OCI-LY3 (cell line): ENCODE results near the gene APOBEC3G.
A peak's percentile ranks its signal among the peaks of the same experiment; 100 is the strongest.
"Not testable (repeated sequence)": the region's sequence is repeated elsewhere in the genome, so short reads cannot be mapped to it uniquely, and the experiment has no call there.

Source experiments
- H2AFZ ChIP-seq: fragments of 200-600, 300-600 bp; shearing (Covaris generic); 2 replicates; pipeline ENCODE4 v1.6.0; 2014; ENCODE audit warnings: antibody characterized with exemption, low read depth, low read length
- H3K27ac ChIP-seq: fragments of 200-600, 300-600 bp; sonication (generic); 2 replicates; pipeline ENCODE4 v1.5.1; 2014; ENCODE audit warnings: mild to moderate bottlenecking, low read length, moderate library complexity, mixed read lengths
- H3K27me3 ChIP-seq: fragments of 200-600, 300-600 bp; sonication (generic); 2 replicates; pipeline ENCODE4 v1.6.1; 2014; ENCODE audit warnings: low read depth, low read length, mixed read lengths
- H3K36me3 ChIP-seq: fragments of 200-600, 300-600 bp; sonication (generic); replicated peaks from 2 replicates; pipeline ENCODE3; 2014; ENCODE audit warnings: low read depth, low read length, mixed read lengths
- H3K4me1 ChIP-seq: fragments of 300-600, 200-600 bp; sonication (generic); 2 replicates; pipeline ENCODE4 v1.6.1; 2014; ENCODE audit warnings: low read length, mixed read lengths
- H3K4me2 ChIP-seq: fragments of 200-600, 300-600 bp; sonication (generic); 2 replicates; pipeline ENCODE4 v1.6.1; 2014; ENCODE audit warnings: low read length, mixed read lengths
- H3K4me3 ChIP-seq: fragments of 300-600, 200-600 bp; sonication (generic); 2 replicates; pipeline ENCODE4 v1.5.1; 2014; ENCODE audit warnings: antibody characterized with exemption, mild to moderate bottlenecking, low read length, moderate library complexity
- H3K79me2 ChIP-seq: fragments of 300-600, 200-600 bp; shearing (Covaris generic); 2 replicates; pipeline ENCODE4 v1.6.1; 2014; ENCODE audit warnings: mild to moderate bottlenecking, low read length, mixed read lengths
- H3K9ac ChIP-seq: fragments of 300-600, 200-600 bp; shearing (Covaris generic); 2 replicates; pipeline ENCODE4 v1.6.0; 2014; ENCODE audit warnings: mild to moderate bottlenecking, low read length, moderate library complexity
- H3K9me3 ChIP-seq: fragments of 200-600, 300-600 bp; shearing (Covaris generic); 2 replicates; pipeline ENCODE4 v1.6.1; 2014; ENCODE audit warnings: low read length, mixed read lengths; ENCODE audit not compliant: insufficient read depth
- H4K20me1 ChIP-seq: fragments of 200-600, 300-600 bp; sonication (generic); 2 replicates; pipeline ENCODE4 v1.6.1; 2016; ENCODE audit warnings: low read length, mixed read lengths; ENCODE audit not compliant: insufficient read depth
- CTCF ChIP-seq: fragments of 200-600, 300-600 bp; sonication (generic); IDR thresholded peaks from 2 replicates; pipeline ENCODE4 v1.5.1; 2014; ENCODE audit warnings: antibody characterized with exemption, low read length, low read depth
- EZH2phosphoT487 ChIP-seq: fragments of 200-600 bp; shearing (Covaris generic); IDR thresholded peaks from 2 replicates; pipeline ENCODE4 v1.6.1; 2018; ENCODE audit warnings: antibody characterized with exemption, mixed run types, low read depth

The APOBEC3G gene

GRCh38 chr22:39041908-39042307, 35.2 kb upstream of the APOBEC3G start:
- H3K4me1 ChIP-seq, result peaks cover 7% of the 10 kb centered on the region; the same call in 1 of the 2 replicates

GRCh38 chr22:39043063-39043462, 34.0 kb upstream of the APOBEC3G start:
- not testable (repeated sequence) for H3K27ac ChIP-seq, H3K4me2 ChIP-seq, H3K9ac ChIP-seq, H3K27me3 ChIP-seq, H4K20me1 ChIP-seq, H3K36me3 ChIP-seq, H3K9me3 ChIP-seq, H2AFZ ChIP-seq, H3K4me1 ChIP-seq, H3K4me3 ChIP-seq, H3K79me2 ChIP-seq

More at GRCh38 chr22:39041908-39042307, 35.2 kb upstream of the APOBEC3G start:
- H3K79me2 ChIP-seq, result no peaks in the 10 kb centered on the region
- H3K27ac ChIP-seq, result no peak overlapping the region
- H3K9ac ChIP-seq, result no peak overlapping the region
- no peak overlapping the region; the same call in 1 of the 2 replicates for H3K4me2 ChIP-seq
- H3K4me3 ChIP-seq, result no peak overlapping the region
- H3K9me3 ChIP-seq, result no peaks in the 10 kb centered on the region
- no peak overlapping the region for H2AFZ ChIP-seq
- no peaks in the 10 kb centered on the region for H3K36me3 ChIP-seq
- no peaks in the 10 kb centered on the region for H4K20me1 ChIP-seq
- TF ChIP-seq EZH2phosphoT487, result no peak
- TF ChIP-seq CTCF, result no peak
- H3K27me3 ChIP-seq, result no peaks in the 10 kb centered on the region

GRCh38 chr22:39045136-39045535, 31.9 kb upstream of the APOBEC3G start:
- H3K27ac ChIP-seq, H3K79me2 ChIP-seq, H3K4me1 ChIP-seq, H3K27me3 ChIP-seq, H2AFZ ChIP-seq, H3K9me3 ChIP-seq, H3K9ac ChIP-seq, H4K20me1 ChIP-seq, H3K4me3 ChIP-seq, H3K4me2 ChIP-seq, H3K36me3 ChIP-seq: not testable (repeated sequence)

- H3K4me2 ChIP-seq, H3K27me3 ChIP-seq, H3K27ac ChIP-seq, H3K36me3 ChIP-seq, H3K4me1 ChIP-seq, H3K79me2 ChIP-seq, H2AFZ ChIP-seq, H3K4me3 ChIP-seq, H4K20me1 ChIP-seq, H3K9me3 ChIP-seq, H3K9ac ChIP-seq: not testable (repeated sequence)
Observed at GRCh38 chr22:39049486-39049885, 27.6 kb upstream of the APOBEC3G start.

GRCh38 chr22:39051844-39052495, 25.1 kb upstream of the APOBEC3G start:
- not testable (repeated sequence) for H3K4me2 ChIP-seq, H3K36me3 ChIP-seq, H3K9ac ChIP-seq, H3K27ac ChIP-seq, H2AFZ ChIP-seq, H4K20me1 ChIP-seq, H3K27me3 ChIP-seq, H3K79me2 ChIP-seq, H3K4me1 ChIP-seq, H3K9me3 ChIP-seq, H3K4me3 ChIP-seq

GRCh38 chr22:39055658-39056057, 21.4 kb upstream of the APOBEC3G start:
- Histone ChIP-seq H3K4me3 (no peak overlapping the region), H3K4me1 (no peaks in the 10 kb centered on the region), H3K9me3 (no peaks in the 10 kb centered on the region), H2AFZ (no peak overlapping the region), H3K9ac (no peak overlapping the region), H3K36me3 (no peaks in the 10 kb centered on the region), H3K27ac (no peak overlapping the region), H4K20me1 (no peaks in the 10 kb centered on the region), H3K4me2 (no peak overlapping the region), H3K79me2 (no peaks in the 10 kb centered on the region), H3K27me3 (no peaks in the 10 kb centered on the region)
- TF ChIP-seq CTCF, result no peak
- no peak for TF ChIP-seq EZH2phosphoT487

- H4K20me1 ChIP-seq, H3K9me3 ChIP-seq, H3K36me3 ChIP-seq, H3K27ac ChIP-seq, H3K79me2 ChIP-seq, H3K27me3 ChIP-seq: not testable (repeated sequence)
- peaks cover 30% of the 10 kb centered on the region for H3K4me1 ChIP-seq
- H2AFZ ChIP-seq, result peak overlapping the region; percentile 11; the same call in 1 of the 2 replicates
- peak overlapping the region; percentile 58 for H3K4me3 ChIP-seq
- peak overlapping the region; percentile 54; the same call in 1 of the 2 replicates for H3K9ac ChIP-seq
- peak overlapping the region; percentile 72 for H3K4me2 ChIP-seq
Observed at GRCh38 chr22:39061290-39061689, 15.8 kb upstream of the APOBEC3G start.

- H3K27ac ChIP-seq, result not testable (repeated sequence)
- peak overlapping the region; percentile 54; the same call in 1 of the 2 replicates for H3K9ac ChIP-seq
Observed at GRCh38 chr22:39061951-39062350, 15.1 kb upstream of the APOBEC3G start.

More at GRCh38 chr22:39061951-39062350, 15.1 kb upstream of the APOBEC3G start:
- not testable (repeated sequence) for H3K9me3 ChIP-seq, H2AFZ ChIP-seq, H3K79me2 ChIP-seq, H4K20me1 ChIP-seq, H3K36me3 ChIP-seq, H3K4me3 ChIP-seq, H3K27me3 ChIP-seq
- Histone ChIP-seq H3K4me1 (peaks cover 30% of the 10 kb centered on the region), H3K4me2 (peak overlapping the region; percentile 72)
